GM20000 (cell line): Measurements from ENCODE around the gene FXYD2.

Experiments
- DNase-seq: peaks from one replicate; pipeline ENCODE4 v3.0.0; 2012; ENCODE audit warnings: low spot score
- TF ChIP-seq, protein P1 (sequence below): IDR thresholded peaks from 2 replicates; pipeline ENCODE4 v1.5.1; 2012; ENCODE audit warnings: mild to moderate bottlenecking, control low read depth; ENCODE audit errors: extremely low read depth, missing control alignments

The FXYD2 gene

DNA sequence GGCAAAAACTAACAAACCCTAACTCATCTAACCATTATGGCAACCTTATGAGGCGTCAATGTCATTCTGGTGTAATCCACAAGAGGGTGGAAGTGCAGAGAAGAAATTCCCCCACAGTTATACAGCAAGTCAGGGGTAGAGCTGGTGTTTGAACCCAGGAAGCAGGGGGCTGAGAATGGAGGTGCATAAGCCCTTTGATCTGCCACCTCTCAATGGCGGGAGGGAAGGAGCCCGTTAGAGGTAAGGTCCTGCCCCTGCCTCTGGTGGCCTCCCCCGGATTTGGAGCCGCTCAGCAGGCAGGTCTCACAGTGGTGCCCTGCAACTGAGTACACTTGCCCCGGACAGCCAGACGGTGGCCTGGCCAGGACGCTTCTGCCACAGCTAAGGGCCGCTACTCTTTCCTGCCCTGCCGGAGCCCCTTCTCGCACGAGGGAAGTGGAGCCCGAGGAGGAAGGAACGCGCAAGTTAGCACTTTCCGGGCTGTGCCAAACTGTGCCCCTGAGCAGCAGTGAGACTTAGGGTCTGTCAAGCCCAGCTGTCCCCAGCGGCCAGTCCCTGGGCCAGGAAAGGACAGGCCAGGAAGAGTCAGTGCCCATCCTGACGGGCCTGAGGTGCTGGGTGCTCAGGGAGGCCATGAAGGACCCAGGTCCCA lies 1.1 kb downstream of the FXYD2 start:
- TF ChIP-seq, protein P1, sequence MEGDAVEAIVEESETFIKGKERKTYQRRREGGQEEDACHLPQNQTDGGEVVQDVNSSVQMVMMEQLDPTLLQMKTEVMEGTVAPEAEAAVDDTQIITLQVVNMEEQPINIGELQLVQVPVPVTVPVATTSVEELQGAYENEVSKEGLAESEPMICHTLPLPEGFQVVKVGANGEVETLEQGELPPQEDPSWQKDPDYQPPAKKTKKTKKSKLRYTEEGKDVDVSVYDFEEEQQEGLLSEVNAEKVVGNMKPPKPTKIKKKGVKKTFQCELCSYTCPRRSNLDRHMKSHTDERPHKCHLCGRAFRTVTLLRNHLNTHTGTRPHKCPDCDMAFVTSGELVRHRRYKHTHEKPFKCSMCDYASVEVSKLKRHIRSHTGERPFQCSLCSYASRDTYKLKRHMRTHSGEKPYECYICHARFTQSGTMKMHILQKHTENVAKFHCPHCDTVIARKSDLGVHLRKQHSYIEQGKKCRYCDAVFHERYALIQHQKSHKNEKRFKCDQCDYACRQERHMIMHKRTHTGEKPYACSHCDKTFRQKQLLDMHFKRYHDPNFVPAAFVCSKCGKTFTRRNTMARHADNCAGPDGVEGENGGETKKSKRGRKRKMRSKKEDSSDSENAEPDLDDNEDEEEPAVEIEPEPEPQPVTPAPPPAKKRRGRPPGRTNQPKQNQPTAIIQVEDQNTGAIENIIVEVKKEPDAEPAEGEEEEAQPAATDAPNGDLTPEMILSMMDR: peak; percentile 20
- no peak for DNase-seq

DNA sequence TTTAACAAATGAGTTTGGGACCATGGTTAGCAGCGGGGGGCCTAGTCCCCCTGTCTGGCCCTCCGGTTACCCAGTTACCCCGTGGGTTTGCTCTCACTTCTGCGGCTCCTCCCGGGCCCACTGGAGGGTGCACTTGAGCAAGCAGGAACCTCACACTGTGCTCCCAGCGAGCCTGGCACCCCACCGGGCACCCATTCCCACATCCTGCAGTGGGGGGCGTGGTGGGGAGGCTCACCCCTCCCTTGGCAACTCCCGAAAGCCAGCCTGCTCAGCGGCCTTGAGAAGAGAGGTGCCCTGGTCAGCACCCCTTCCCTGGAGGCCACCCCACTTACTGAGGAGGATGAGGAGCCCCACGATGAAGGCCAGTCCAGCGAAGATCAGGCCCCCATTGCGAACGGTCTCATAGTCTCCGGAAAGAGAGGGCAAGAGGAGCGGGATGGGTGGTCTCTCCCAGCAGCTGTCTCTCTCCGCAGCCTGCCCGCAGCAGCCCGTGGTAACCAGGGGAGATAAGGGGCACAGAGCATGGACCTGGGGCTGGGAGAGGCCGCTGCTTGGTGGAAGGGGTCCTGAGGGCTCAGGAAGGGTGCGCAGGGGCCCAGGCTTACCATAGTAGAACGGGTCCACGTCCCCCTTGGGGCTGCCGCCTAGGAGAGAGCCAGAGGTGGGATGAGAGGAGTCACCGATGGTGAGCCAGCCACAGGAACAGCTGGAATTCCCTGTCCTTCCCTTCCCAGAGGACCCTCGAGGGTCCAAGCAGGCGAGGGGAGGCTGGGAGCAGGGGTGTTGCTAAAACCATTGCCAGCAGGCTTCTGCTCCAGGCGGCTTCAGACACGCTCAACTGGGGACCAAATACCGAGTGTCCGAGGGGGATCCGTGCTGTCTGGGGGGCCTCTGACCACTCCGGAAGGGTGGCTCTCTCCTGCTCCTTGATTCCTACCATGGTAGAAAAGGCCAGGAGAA lies 2.2 kb downstream of the FXYD2 start:
- TF ChIP-seq, protein P1: peak; percentile 63
- no peak for DNase-seq

DNA sequence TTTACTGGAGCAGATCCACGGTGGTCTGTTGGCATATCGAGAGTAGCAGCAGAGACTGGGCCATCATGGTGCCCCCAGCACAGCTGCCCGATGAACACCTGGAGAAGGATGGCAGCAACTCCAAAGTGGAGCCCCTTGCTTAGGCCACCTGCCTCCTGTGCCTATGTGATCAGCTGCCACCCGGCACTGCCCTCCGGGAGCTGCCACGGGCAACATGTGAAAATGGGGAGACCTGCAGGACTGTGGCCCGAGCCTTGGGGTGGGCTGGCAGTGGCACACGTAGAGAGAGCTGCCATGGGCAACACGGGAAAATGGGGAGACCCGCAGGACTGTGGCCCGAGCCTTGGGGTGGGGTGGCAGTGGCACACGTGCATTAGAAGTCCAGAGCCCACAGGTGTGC lies 3.1 kb downstream of the FXYD2 start:
- TF ChIP-seq, protein P1: no peak
- no peak for DNase-seq

DNA sequence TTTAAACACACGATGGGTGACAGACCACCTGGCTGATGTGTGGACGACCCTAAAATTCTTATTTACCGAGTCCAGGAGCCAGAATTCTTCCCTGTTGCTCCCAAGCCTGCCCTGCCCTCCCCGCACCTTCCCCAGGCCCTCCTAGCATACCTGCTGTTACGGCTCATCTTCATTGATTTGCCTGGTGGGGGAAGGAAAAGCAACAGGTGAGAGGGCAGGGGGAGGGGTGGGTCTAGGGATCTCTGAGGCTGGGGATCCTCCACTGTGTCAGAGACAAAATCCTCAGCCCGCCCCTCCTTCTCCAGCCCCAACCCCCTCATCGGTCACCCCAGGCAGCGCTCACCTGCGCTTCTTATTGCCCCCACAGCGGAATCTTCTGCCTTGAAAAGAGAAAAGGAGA lies 4.0 kb downstream of the FXYD2 start:
- DNase-seq: no peak
- TF ChIP-seq, protein P1: no peak

DNA sequence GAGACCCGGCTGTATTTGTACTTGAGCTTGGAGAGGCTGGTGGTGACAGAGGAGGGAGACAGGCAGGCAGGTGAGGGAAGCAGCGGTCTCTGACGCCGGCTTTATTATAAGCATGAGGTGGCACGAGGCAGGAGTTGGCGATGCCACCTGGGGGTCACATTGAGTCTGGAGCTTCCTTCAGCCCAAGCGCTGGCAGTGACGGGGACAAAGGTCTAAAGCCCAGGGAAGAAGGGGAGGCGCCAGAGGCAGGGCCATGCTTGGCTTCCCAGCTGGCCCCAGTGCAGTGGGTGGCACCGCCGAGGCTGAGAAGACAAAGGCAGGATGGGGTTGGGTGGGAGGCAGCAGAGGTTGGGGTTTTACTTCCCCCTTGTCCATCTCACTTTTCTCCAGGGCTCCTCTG lies 4.5 kb downstream of the FXYD2 start:
- TF ChIP-seq, protein P1: no peak
- no peak for DNase-seq

DNA sequence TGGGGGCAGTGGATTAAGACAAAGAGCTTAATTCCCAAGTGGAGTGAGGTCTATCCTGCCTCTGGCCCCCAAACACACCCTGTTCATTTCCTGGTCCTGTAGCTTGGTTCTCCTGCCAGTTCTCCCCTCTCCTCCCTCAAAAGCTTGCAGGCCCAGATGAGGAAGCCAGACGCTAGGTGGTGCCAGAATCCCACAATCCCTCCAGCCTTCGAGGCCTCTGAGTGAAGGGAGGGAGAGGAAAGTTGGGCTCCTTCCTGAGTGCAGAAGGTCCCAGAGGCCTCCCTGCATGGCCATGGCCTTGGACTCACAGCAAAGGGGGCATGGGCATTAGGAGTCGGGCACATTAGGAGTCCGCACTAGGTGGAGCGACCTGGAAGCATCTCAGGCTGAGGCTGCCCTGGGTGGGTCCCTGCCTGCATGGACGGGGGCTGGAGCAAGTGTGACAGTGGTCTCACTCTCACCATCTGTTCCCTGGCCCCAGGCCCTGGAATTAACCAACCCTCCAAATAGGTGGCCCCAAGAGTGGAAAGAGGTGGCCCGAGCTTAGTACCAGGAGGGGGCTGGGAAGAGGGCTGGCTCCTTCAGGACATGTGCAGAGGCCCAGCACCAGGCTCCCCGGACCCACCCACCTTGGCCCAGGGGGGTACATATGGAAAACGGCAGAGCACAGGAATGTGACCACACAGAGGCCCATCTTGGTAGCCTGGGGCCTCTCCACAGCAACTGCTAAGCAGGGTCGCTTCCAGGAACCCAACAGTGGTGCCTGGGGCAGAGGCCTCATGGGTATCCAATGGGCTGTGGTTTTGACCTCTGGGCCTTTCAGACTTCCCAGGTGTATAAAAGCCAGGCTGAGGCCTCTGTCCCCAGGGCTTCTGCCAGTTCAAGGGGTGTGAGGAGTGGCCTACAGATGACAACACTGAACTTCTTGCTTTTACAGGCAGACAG lies 5.2 kb downstream of the FXYD2 start:
- no peak for DNase-seq
- TF ChIP-seq, protein P1: peak; percentile 40
